HCT116 (cell line): Measurements from ENCODE around the gene TNFRSF25.

ENCODE experiments used
- CTCF ChIP-seq, 3 experiments: fragments of 200-600 bp in 1 of 3; sonication (generic) in 1 of 3; IDR thresholded peaks in 2 of 3; conservative IDR thresholded peaks in 1 of 3; 2 replicates each; pipeline ENCODE4 v1.5.1; 2012 to 2017; ENCODE audit warnings: low read depth in 2 of 3, low read length in 2 of 3, antibody characterized with exemption in 1 of 3, borderline replicate concordance in 1 of 3, control low read depth in 1 of 3, mild to moderate bottlenecking in 1 of 3, mixed read lengths in 1 of 3, mixed run types in 1 of 3, moderate library complexity in 1 of 3; ENCODE audit not compliant: insufficient read depth in 1 of 3
- POLR2A ChIP-seq: IDR thresholded peaks from 2 replicates; pipeline ENCODE4 v1.7.0; 2011; ENCODE audit warnings: borderline replicate concordance; ENCODE audit not compliant: insufficient read depth, insufficient read length; ENCODE audit errors: extremely low read depth
- TF ChIP-seq, protein P1 (sequence below): IDR thresholded peaks from 2 replicates; pipeline ENCODE4 v1.6.1; 2012; ENCODE audit warnings: low read depth
- TF ChIP-seq, protein P2 (sequence below): IDR thresholded peaks from 2 replicates; pipeline ENCODE4 v1.6.1; 2012

DNA sequence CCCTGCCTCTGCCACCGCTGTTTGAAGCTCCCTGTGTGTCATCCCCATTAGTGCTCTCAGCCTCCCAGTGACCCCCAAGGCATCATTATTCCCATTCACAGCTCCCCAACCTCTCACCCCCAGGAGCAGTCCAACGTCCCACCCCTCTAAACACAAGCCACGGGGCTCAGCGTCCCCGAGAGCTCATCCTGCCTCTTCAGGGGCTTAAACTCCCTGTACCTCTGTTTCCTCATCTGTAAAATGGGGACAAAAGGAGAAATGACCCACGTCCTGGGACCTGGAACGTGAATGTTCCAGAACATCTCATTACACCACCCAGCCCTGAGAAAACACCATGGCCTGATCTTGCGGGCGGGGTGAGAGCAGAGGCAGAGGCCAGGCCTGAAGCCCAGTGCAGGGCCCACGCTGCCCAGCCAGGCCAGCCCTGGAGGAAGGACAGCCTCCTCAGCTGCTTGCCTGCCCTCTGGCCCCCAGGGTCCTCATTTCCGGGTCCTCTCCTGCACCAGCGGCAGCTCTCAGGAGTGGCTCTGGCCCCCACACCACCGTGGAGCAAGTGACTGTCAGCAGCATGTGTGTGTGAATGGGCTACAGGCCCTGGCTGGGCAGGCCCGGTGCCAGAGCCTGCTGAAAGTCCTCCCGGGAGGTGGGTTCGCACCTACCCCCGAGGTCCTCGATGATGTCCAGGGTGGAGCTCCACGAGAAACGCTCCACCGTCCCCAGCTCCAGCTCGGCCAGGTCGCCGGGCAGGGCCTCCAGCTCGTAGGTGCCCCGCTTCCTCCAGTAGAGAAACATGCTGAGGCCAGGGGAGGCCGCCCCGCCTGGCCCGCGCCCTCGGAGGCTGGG, 39.6 kb upstream of the TNFRSF25 start:
- TF ChIP-seq, protein P1, sequence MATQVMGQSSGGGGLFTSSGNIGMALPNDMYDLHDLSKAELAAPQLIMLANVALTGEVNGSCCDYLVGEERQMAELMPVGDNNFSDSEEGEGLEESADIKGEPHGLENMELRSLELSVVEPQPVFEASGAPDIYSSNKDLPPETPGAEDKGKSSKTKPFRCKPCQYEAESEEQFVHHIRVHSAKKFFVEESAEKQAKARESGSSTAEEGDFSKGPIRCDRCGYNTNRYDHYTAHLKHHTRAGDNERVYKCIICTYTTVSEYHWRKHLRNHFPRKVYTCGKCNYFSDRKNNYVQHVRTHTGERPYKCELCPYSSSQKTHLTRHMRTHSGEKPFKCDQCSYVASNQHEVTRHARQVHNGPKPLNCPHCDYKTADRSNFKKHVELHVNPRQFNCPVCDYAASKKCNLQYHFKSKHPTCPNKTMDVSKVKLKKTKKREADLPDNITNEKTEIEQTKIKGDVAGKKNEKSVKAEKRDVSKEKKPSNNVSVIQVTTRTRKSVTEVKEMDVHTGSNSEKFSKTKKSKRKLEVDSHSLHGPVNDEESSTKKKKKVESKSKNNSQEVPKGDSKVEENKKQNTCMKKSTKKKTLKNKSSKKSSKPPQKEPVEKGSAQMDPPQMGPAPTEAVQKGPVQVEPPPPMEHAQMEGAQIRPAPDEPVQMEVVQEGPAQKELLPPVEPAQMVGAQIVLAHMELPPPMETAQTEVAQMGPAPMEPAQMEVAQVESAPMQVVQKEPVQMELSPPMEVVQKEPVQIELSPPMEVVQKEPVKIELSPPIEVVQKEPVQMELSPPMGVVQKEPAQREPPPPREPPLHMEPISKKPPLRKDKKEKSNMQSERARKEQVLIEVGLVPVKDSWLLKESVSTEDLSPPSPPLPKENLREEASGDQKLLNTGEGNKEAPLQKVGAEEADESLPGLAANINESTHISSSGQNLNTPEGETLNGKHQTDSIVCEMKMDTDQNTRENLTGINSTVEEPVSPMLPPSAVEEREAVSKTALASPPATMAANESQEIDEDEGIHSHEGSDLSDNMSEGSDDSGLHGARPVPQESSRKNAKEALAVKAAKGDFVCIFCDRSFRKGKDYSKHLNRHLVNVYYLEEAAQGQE: no peak
- TF ChIP-seq CTCF (IDR thresholded peaks at IDR 0.05 in 2 of 3, conservative IDR thresholded peaks at IDR 0.05 in 1 of 3; ENCODE audit: borderline replicate concordance in 1 of 3, insufficient read depth in 1 of 3, low read depth in 2 of 3, low read length in 2 of 3) (no peak), POLR2A (no peak)
- TF ChIP-seq, protein P2, sequence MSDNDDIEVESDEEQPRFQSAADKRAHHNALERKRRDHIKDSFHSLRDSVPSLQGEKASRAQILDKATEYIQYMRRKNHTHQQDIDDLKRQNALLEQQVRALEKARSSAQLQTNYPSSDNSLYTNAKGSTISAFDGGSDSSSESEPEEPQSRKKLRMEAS: no peak
